Lower lobe of right lung (tissue), 2 donors: ENCODE results near the gene SLC5A2. TPM values are rescaled to one million over a fixed set of nuclear protein-coding genes. Genes with fewer than 3 reads are reported as not detected.
"Not testable (repeated sequence)": the region's sequence is repeated elsewhere in the genome, so short reads cannot be mapped to it uniquely, and the experiment has no call there.

Experiments used
- ATAC-seq, 2 donors: fragments of 200-7000 bp; cut with Tn5 transposase; one replicate each; pipeline ENCODE4 v1.9.1; 2020 to 2022; ENCODE audit warnings: mild to moderate bottlenecking in 2 of 2, moderate library complexity in 2 of 2
- DNase-seq: peaks from one replicate; pipeline ENCODE4 v3.0.0-alpha.2; 2020
- H3K27ac ChIP-seq: fragments of 200-600 bp; one replicate; pipeline ENCODE4 v1.8.0; 2022
- H3K27me3 ChIP-seq: fragments of 200-600 bp; one replicate; pipeline ENCODE4 v1.8.0; 2022; ENCODE audit warnings: low read depth
- H3K36me3 ChIP-seq: fragments of 200-600 bp; one replicate; pipeline ENCODE4 v1.8.0; 2022; ENCODE audit warnings: mild to moderate bottlenecking
- H3K4me1 ChIP-seq: fragments of 200-600 bp; one replicate; pipeline ENCODE4 v1.8.0; 2022
- H3K4me3 ChIP-seq: fragments of 200-600 bp; one replicate; pipeline ENCODE4 v1.8.0; 2022; ENCODE audit warnings: mild to moderate bottlenecking
- H3K9me3 ChIP-seq: fragments of 200-600 bp; one replicate; pipeline ENCODE4 v1.8.0; 2022
- intact Hi-C: fragments of 100-400 bp; cut with DNase I; formaldehyde crosslinking; loops from one replicate; pipeline ENCODE4 v1.11.0; 2022
- total RNA-seq: library from RNA; stranded (reverse); fragmentation: NEBNext Ultra II Directional; extraction: Animal tissue kit (Norgen Biotek cat#: 25700); gene quantifications from one replicate; pipeline ENCODE4 v1.2.1, GENCODE V29; 2021
- TF ChIP-seq, protein P1 (sequence below): fragments of 200-600 bp; IDR thresholded peaks from one replicate; pipeline ENCODE4 v1.8.0; 2022; ENCODE audit warnings: antibody characterized with exemption, mild to moderate bottlenecking
- donor health status: DM: no; HTN: yes; CAD: no; lungs with severe emphysema.

SLC5A2 gene
- total RNA-seq, 1 donor from 2014 or later: 2.0 TPM

DNA sequence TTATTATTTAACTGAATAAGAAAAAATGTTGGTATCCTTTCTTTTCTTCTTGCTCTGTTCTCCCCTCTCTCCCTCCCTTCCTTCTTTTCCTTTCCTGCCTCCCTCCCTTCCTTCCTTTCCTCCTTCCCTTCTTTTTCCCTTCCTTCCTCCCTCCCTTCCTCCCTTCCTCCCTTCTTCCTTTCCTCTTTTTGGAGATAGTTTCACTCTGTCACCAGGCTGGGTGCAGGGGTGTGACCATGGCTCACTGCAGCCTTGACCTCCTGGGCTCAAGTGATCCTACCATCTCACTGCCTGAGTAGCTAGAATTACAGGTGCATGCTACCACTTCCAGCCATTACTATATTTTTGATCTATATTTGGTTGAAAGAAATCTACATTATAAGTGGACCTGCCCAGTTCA, 31.0 kb downstream of the SLC5A2 start:
- Histone ChIP-seq H3K27ac (no peak overlapping the region), H3K27me3 (no peaks in the 10 kb centered on the region), H3K9me3 (no peaks in the 10 kb centered on the region), H3K4me1 (peaks cover 14% of the 10 kb centered on the region), H3K4me3 (no peak overlapping the region), H3K36me3 (no peaks in the 10 kb centered on the region)
- DNase-seq: no peak
- intact Hi-C loops: no loop called here
- ATAC-seq: no peak
- TF ChIP-seq, protein P1, sequence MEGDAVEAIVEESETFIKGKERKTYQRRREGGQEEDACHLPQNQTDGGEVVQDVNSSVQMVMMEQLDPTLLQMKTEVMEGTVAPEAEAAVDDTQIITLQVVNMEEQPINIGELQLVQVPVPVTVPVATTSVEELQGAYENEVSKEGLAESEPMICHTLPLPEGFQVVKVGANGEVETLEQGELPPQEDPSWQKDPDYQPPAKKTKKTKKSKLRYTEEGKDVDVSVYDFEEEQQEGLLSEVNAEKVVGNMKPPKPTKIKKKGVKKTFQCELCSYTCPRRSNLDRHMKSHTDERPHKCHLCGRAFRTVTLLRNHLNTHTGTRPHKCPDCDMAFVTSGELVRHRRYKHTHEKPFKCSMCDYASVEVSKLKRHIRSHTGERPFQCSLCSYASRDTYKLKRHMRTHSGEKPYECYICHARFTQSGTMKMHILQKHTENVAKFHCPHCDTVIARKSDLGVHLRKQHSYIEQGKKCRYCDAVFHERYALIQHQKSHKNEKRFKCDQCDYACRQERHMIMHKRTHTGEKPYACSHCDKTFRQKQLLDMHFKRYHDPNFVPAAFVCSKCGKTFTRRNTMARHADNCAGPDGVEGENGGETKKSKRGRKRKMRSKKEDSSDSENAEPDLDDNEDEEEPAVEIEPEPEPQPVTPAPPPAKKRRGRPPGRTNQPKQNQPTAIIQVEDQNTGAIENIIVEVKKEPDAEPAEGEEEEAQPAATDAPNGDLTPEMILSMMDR: no peak

DNA sequence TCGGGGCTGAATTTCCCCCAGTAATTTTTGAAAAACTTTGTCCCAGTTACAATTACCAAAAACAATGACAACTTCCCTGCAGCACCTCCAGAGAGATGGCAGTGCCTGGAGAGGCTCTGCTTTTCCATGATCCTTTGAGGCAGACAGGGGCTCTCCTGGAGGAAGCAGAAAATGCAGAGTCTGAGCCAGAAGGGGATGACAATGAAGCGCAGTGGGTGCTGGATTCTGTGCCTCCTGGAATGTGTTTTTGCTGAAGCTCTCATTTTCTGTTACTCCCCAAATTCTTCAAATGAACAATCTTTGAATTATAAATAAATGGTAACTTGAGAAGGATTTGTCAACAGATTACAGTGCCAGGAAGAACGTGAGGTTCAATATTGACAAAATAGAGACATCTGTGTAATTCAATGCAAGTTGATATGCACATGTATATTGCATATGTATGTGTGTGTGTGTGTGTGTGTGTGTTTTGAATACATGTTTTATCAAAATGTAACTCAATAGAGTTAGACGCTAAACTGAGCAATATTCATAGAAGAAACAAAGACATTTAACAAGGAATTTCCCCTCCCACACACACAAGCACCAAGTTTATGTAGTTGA, 35.0 kb downstream of the SLC5A2 start:
- Histone ChIP-seq H3K36me3 (no peaks in the 10 kb centered on the region), H3K4me3 (no peak overlapping the region), H3K9me3 (no peaks in the 10 kb centered on the region), H3K27me3 (no peaks in the 10 kb centered on the region), H3K4me1 (no peaks in the 10 kb centered on the region), H3K27ac (no peak overlapping the region)
- intact Hi-C loops: no loop called here
- TF ChIP-seq, protein P1: no peak
- no peak for DNase-seq
- no peak for ATAC-seq

DNA sequence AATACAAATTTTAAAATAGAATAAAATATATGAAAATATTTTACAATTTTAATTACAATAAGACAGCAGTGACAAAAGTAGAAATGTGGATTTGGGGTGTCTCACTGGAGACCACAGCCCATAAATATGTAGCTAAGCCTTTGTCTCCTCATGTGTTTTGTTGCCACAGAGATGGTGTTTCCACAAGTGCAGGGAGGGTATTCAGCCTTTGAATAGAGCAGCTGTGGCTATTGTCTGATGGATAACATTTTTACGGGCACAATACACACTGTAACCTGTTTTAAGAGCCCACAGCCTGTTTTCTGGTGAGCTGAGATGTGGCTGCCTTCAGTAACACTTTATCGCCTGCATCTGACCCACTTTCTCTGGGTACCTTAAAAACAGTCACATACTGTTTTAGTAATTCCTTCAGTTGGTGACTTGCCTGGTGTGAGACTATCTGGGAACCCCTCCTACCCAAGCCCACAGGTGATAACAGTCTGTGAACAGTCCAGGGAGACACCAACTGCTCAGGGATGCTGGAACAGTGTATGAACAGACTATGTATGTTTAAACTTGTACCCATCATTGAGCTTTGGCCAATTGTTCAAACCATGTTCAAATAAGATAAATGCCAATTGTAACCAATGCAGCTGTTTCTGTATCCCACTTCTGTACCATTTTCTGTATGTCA, 37.0 kb downstream of the SLC5A2 start:
- TF ChIP-seq, protein P1: no peak
- intact Hi-C loops: no loop called here
- H3K4me1 ChIP-seq: no peaks in the 10 kb centered on the region
- no peak overlapping the region for H3K4me3 ChIP-seq
- H3K27ac ChIP-seq: no peak overlapping the region
- DNase-seq: no peak
- H3K36me3 ChIP-seq: no peaks in the 10 kb centered on the region
- H3K9me3 ChIP-seq: no peaks in the 10 kb centered on the region
- ATAC-seq: no peak
- no peaks in the 10 kb centered on the region for H3K27me3 ChIP-seq

DNA sequence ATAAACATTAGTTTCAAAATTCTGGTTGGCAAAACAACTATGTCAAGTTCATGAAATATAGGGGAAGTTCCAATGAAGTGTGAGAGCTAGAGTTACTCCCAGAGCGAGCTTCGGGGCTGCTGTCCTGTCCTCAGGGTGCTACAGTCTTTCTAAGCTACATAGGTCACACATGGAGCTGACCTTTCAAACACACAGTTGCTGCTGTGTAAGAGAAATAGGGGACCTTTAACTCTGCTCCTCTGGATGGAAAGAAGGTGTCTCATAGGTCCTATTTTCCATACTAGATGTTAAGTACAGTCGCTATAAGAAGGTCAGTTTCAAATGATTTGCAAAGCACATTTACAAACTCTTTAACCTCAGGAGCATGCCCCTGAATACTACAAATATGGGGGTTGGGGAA, 38.4 kb downstream of the SLC5A2 start:
- no peaks in the 10 kb centered on the region for H3K9me3 ChIP-seq
- intact Hi-C loops: no loop called here
- no peak overlapping the region for H3K4me3 ChIP-seq
- no peaks in the 10 kb centered on the region for H3K27me3 ChIP-seq
- H3K36me3 ChIP-seq: no peaks in the 10 kb centered on the region
- no peak overlapping the region for H3K27ac ChIP-seq
- TF ChIP-seq, protein P1: no peak
- no peak for DNase-seq
- no peaks in the 10 kb centered on the region for H3K4me1 ChIP-seq
- ATAC-seq: no peak

DNA sequence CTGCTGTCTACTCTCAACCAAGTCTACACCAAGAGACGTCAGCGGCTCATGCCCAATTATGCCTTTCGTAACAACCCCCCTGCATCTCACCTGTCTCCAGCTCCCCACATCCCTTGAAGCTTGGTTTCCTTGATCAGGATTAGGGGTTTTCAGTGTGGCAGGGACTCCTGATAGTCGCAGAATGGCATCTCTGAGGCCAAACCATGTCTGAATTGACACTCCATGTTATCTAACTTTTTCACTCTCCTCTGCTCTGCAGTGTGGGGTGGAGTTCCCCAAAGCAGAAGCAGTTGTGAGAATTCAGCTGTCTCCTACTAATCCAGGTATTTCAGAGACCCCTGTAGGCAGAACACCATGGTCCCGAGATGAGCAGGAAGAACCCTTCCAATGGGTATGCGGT, 39.1 kb downstream of the SLC5A2 start:
- Histone ChIP-seq H3K36me3 (no peaks in the 10 kb centered on the region), H3K9me3 (no peaks in the 10 kb centered on the region), H3K4me3 (no peak overlapping the region), H3K27me3 (no peaks in the 10 kb centered on the region), H3K4me1 (no peaks in the 10 kb centered on the region), H3K27ac (no peak overlapping the region)
- ATAC-seq: no peak
- TF ChIP-seq, protein P1: no peak
- DNase-seq: no peak
- intact Hi-C loops: no loop called here

DNA sequence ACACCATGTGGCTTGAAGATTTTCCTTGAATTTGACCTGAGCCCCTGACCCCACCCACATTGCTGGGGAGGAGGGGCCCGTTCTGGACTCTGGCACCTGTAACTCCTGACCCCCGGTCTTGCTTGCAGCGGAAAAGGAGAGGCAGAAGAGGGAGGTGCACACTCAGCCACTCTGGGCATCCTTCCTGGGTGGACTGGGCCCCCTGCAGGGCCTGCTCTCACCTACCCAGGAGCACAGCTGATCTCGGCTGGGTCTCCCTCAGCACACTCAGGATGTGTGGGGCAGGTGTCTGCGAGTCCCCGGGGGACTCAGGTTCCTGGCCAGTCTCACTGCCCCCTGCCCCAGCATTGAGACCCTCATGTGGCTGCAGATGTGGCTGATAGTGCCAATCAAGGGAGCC, 40.8 kb downstream of the SLC5A2 start:
- H3K4me1 ChIP-seq, H3K36me3 ChIP-seq, H3K4me3 ChIP-seq, H3K27me3 ChIP-seq, intact Hi-C loops, DNase-seq, H3K27ac ChIP-seq, ATAC-seq, H3K9me3 ChIP-seq: not testable (repeated sequence)
